GM18511 (cell line): ENCODE results near the gene TRAF3IP3.

Experiments used
- ATAC-seq: cut with Tn5 transposase; IDR thresholded peaks from one replicate; pipeline ENCODE4 v1.9.1; 2021; ENCODE audit warnings: mild to moderate bottlenecking, moderate library complexity; ENCODE audit not compliant: unreplicated experiment

The TRAF3IP3 gene

DNA sequence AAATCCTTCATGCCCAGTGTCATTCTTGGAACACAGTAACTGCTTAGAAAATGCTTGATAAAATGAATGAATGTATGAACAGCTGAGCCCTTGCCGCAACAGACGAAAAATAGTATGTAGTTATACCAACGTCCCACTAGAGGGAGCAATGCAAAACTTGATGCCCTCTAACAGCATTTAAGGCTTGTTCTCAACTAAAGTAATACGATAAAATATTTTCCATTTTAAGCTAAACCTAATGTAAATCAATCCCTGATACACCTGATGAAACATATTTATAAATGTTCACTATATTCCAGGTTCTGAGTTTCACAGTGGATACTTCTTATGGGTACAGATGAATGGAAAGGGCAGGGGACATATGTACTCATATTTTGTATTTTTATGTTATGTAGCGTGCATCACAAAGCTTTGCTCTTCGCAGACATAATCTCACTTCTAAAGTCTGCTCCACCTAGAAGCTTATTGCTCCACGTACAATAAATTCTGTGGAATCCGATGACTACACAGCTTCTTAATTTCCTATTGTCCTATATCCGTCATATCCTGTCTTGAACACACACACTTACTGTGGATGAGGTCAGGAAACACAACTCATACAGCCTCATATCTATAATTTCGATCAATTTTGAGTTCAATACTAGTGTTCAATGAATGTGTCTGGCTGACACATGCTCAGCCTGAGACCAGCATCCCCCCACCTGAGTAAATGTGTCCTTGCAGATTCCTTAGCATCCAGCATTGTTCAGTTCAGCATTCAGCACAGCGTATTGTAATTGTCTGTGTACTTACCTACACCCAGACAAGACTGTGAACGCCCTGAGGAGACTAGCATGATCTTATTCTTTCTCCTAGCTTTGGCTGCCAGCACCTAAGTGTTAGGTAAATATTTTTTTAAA lies 67.5 kb downstream of the TRAF3IP3 start:
- peak; percentile 38 for ATAC-seq

DNA sequence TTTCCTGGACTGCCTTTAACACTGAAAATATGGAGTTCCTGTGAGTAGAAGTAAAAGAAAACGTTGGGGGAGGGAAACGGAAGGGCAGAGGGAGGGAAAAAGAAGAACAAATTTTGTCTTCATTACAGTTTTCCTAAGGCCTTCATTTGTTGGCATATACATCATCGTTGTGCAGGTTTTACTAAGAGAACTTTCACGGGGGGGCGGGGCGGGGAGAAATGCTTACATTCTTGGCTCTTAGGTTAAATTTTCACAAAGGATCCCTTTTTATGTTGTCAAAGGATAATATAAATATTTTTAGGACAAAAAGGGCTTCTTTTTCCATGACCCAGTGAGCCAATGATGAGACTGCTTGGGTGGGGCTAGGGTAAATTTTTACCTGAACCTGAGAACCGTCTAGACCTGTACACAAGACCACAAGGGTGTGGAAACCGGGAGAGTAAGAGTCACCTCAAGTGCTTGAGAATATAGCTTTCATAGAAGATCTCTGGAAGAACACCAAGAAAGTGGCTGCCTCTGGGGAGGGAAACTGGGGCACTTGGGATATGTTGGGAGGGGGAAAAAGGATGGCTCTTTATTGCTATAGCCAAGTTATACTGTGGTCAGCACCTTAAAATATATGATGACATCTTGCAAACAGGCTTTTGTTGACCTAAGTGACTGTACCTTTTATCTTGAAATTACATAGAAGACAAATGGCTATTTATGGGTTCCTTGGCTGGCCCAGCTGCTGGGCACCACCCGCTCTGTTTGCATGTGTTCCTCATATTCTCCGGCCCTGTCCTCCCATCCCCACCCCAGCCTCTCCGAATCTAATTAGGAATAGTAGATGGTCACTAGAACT lies 70.0 kb downstream of the TRAF3IP3 start:
- no peak for ATAC-seq

DNA sequence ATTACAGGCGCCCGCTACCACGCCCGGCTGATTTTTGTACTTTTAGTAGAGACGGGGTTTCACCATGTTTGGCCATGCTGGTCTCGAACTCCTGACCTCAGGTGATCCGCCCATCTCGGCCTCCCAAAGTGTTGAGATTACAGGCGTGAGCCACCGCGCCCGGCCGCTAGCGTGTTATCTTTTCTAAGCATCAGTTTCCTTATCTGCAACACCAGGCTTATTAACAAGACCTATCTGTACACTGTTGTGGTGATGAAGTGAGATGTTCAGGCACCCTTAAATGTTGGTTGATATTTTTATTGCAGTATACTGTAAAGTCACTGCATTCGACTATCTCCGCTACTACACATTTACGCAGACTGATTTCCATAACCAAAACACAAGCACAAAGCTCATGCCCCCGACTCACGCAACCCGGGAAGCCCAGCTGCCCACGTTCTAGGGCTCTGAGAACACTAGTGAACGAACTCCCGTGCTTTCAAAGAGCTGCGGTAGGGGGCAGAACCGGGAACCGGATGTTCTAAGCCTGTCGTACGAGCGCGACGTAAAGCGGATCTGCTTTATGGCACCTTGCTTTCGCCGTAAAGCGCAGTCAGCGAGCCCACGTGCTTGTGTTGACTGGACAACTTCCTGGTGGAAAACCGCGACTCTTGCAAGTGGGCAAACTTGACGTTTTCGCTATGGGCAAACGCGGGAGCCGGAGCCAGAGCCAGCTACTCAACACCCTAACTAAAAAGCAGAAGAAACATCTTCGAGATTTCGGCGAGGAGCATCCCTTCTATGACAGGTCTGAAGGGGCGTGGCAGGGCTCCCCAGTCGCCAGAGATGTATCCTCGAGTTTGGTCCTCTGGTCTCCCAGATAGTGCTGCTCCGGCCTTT lies 71.8 kb downstream of the TRAF3IP3 start, which contains the start of gene UTP25:
TSS of gene UTP25 (plus strand) at position 589 of the 879 bp plus-strand sequence. CDS start at position 681, 92 bp downstream.
- ATAC-seq, result peak; percentile 94

DNA sequence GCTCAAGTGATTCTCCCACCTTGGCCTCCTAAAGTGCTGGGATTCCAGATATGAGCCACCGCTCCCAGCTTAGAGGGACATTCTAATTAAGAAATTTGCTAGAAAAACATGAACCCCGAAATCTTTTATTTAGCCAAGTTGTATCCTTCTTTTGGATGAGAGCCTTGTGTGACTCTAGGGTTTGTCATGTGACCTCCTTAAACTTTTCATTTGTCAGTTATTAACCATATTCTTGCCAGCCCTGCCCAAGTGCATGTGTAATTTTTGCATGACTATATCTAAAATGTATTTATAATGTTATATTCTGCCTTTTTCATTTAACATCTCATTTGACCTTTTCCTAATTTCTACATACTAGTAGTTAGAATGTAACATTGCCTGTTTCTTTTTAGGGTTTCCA lies 73.9 kb downstream of the TRAF3IP3 start:
- ATAC-seq, result no peak

DNA sequence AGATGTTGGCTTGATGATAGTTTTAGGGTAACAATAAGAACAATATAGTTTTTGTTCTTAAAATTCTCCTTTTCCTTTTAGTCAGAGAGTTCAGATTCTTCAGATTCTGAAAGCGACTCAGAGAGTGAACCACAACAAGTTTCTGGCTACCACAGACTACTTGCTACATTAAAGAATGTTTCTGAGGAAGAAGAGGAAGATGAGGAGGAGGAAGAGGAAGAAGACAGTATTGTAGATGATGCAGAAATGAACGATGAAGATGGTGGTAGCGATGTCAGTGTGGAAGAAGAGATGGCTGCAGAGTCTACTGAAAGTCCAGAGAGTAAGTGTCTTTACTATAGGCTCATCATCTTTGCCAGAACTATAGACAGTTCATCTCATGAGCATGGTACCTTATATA lies 74.9 kb downstream of the TRAF3IP3 start:
- no peak for ATAC-seq

DNA sequence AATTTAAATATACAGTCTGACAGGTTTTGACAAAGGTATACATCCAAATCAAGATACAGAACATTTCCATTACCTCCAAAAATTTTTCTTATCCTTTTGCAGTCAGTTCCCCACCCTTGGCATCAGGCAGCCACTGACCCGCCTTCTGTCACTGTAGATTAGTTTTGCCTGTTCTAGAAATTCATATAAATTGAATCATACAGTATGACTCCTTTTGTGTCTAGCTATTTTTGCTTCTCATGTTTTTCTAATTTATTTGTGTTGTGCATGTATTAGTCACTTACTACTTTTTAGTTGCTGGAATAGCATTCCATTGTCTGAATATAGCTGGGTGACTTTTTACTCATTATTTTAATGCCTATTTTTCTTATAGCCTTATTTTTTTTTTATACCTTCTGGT lies 75.8 kb downstream of the TRAF3IP3 start:
- ATAC-seq, result no peak
